Measurements from ENCODE around the gene C3orf70. TPM values are rescaled to one million over a fixed set of nuclear protein-coding genes. Genes with fewer than 3 reads are reported as not detected.

Gene C3orf70
- total RNA-seq, 1 donor from 2014 or later: 1.5 TPM

DNA sequence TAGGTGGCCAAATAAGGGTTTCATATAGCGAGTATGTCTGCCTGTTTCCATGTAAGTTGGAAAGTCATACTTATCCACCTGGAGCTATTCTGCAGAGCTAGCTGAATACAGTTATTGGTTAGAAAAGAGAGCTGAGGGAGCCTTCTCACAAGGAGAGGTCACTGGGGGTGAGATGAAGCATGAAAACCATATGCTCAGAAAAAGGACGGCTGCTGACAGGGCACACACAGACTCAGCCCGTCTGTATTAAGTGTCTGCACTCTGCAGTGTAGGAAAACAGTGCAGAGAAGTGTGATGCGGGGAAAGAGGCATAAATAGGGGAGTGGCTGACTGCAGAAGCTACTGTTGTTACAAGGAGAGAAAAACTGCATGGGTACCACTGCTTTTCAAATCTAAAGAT, 58.2 kb downstream of the C3orf70 start:
- DNase-seq: no peak
- ATAC-seq (ENCODE audit: poor library complexity): no peak
- intact Hi-C loops (cut with DNase I): no loop called here

GRCh38 chr3:185093116-185093515, 59.7 kb downstream of the C3orf70 start:
- intact Hi-C loops (cut with DNase I): no loop called here
- no peak for ATAC-seq (ENCODE audit: poor library complexity)
- no peak for DNase-seq

- intact Hi-C loops (cut with DNase I): no loop called here
- ATAC-seq (ENCODE audit: poor library complexity) (no peak), DNase-seq (no peak)
These were observed 62.0 kb downstream of the C3orf70 start for GRCh38 chr3:185090811-185091210.

GRCh38 chr3:185089751-185090150, 63.1 kb downstream of the C3orf70 start:
- DNase-seq (no peak), ATAC-seq (ENCODE audit: poor library complexity) (no peak)
- intact Hi-C loops (cut with DNase I): no loop called here

DNA sequence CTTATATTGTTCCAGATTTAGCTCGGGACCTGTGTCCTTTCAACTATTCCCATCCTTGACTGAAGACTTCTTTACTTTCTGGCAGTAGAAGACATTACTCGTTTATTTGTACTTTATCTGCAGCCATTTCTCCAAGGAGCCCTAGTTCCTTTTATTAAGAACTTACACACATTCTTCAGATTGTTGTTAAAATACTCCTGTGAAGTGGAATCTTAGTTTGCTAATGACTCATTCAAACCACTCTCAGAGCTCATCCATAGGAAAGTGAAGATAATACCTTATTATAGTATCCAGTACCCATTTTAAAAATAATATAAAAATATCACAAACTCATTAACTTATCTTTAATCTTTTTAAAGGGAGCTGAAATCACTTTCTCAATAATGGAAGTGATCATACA, 63.5 kb downstream of the C3orf70 start:
- ATAC-seq (ENCODE audit: poor library complexity) (no peak), DNase-seq (no peak)
- intact Hi-C loops (cut with DNase I): no loop called here

- DNase-seq: no peak
- ATAC-seq (ENCODE audit: poor library complexity): no peak
- intact Hi-C loops (cut with DNase I): no loop called here
These were observed 65.4 kb downstream of the C3orf70 start for GRCh38 chr3:185087419-185087818.

DNA sequence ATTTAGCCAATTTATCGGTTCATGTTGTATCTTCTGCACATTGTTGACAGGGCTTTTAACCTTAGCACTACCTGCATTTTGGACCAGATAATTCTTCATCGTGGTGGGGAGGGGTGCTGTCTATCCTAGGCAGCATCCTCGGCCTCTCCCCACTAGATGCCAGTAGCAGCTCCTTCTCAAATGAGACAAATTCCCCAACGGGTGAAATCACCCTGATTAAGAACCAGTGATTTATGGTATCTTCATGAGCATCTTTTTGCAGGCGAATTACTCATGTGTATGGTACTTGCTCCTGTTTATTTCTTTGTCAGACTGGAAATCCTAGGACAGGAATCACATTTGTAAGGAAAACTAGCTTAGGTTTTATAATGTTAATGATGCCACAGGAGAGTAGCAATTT, 68.0 kb downstream of the C3orf70 start:
- DNase-seq (no peak), ATAC-seq (ENCODE audit: poor library complexity) (no peak)
- intact Hi-C loops (cut with DNase I): no loop called here

DNA sequence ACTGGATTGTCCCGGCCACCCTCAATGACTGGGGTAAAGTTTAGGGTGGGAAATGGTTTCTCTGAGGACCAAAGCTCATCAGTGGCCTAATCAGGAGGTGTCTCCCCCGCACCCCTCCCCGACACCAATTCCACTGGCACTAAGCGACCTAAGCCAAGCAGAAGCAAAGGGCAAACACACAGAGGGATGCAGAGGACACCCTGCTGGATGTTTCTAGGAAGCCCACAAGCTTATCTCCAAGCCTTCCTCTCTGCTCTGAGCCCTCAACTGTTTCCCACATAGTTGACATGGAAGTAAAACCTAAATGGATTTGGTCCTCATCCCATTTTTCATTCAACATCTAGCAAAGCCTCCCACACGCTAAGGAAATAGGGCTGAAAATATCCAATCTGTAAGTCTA, 68.5 kb downstream of the C3orf70 start:
- intact Hi-C loops (cut with DNase I): no loop called here
- DNase-seq (no peak), ATAC-seq (ENCODE audit: poor library complexity) (no peak)

GRCh38 chr3:185082829-185083228, 70.0 kb downstream of the C3orf70 start:
- ATAC-seq (ENCODE audit: poor library complexity) (no peak), DNase-seq (no peak)
- intact Hi-C loops (cut with DNase I): no loop called here

DNA sequence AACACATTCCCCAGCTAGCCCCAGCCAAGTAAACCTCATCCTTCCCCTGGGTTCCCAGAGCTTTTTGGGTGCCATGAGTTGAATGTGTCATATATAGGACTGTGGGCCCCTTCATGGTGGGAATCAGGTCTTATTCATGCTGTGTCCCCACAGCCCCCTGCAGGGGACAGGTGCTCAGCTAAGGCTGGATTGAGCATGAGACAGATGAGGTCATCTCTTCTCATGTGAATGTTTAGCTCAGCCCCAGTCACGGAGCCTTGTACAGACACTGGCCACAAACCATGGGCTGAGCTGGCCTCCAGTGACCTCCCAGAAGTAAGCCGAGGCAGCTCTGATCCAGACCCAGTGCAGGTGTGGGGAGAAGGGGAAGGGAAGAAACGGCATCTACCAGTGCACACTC, 70.7 kb downstream of the C3orf70 start:
- intact Hi-C loops (cut with DNase I): no loop called here
- ATAC-seq (ENCODE audit: poor library complexity): no peak
- no peak for DNase-seq

DNA sequence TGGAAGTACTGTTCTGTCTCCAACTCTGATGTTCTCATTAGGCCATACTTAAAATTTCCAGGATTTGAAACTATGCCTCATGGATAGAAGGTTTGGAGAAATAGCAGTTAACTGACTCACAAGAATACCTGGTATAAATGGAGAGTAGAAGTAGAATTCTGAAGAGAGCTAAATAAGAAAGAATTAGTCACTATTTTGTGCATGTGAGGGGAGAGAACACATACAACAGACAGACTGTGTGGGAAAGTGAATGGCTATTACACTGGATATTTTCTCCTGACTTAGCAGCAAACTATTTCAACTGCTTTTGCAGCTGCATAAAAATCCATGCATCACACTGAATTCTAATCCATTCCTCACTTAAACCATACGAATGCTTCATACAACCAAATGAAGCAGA, 71.3 kb downstream of the C3orf70 start:
- ATAC-seq (ENCODE audit: poor library complexity): no peak
- intact Hi-C loops (cut with DNase I): no loop called here

DNA sequence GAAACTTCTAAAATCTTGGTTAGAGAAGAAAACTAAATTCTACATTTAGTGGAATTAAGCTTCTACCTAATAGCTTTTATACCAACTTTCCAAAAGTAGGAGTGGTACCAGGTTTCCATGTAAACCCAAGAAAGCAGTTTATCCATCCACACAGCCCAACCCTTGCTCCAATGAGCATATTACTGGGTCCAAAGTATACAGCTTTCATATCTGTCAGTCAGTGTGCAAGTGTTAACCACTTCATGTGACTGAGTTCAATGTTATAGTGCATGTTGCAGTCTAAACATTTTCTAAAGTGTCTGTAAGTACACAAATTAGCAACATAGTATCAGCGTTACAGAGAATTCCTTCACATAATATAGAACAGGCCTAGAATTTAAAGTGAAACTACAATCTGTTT, 73.2 kb downstream of the C3orf70 start:
- intact Hi-C loops (cut with DNase I): no loop called here
- ATAC-seq (ENCODE audit: poor library complexity) (no peak), DNase-seq (no peak)

More for the DNA sequence above, 71.3 kb downstream of the C3orf70 start:
- DNase-seq: no peak

- ATAC-seq (ENCODE audit: poor library complexity) (no peak), DNase-seq (no peak)
- intact Hi-C loops (cut with DNase I): no loop called here
These were observed 76.6 kb downstream of the C3orf70 start for GRCh38 chr3:185076219-185076618.

DNA sequence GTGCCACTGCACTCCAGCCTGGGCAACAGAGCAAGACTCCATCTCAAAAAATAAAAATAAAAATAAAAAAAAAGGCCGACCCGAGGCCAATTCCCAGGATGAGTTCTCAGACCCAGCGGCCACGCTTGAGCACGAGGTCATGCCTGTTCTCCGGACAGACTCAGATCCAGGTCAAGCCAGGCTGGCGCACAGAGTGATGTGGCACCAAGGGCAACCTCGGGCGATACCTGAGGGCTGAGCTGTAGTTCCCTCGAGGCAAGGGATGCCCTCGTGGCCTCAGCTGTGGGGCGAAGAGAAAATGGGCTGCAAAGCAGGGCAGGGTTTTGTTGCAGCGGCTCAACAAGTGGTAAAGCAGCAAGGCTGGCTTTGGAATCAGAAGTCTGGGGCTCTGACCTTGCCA, 77.3 kb downstream of the C3orf70 start:
- DNase-seq (no peak), ATAC-seq (ENCODE audit: poor library complexity) (no peak)
- intact Hi-C loops (cut with DNase I): no loop called here

- no peak for DNase-seq
- intact Hi-C loops (cut with DNase I): no loop called here
- no peak for ATAC-seq (ENCODE audit: poor library complexity)
These were observed 81.5 kb downstream of the C3orf70 start for GRCh38 chr3:185071287-185071800.

DNA sequence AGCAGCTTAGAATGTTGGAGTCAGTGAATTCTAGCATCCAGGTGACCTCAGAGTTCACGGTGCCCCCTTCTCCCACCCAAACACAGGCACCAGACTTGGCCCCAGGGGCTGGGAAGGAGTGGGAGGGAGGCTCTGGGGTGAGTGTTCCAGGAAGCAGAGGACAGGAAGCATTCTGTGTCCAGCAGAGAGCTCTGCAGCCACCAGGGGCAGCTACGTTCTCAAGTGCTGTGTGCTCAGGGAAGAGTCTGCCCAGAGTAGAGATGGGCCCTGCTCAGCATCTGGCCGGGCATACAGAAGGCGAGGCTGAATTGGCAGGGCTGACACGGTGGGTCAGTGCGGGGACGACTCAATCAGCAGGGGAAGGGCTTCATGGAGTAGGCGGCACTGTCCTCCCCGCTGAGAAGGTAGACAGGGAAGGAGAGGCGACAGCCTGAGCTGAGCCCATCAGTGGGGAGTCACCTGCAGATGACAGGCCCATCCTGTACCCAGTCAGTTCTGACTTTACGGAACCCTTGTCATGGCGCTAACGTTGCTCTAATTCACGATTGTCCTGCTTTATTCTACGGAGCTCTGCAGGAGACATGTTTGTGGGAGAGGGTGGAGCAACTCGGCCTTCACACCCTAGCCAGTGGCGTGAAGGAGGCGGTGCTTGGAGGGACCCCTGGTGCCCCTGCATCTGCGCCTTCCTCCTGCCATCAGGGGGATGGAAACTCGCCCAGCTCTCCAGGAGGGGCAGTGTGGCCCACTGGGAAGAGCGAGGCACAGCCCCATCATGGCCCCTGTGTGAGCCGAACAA, 82.2 kb downstream of the C3orf70 start:
- intact Hi-C loops (cut with DNase I): no loop called here
- DNase-seq: no peak
- peak; percentile 62 for ATAC-seq (ENCODE audit: poor library complexity)

DNA sequence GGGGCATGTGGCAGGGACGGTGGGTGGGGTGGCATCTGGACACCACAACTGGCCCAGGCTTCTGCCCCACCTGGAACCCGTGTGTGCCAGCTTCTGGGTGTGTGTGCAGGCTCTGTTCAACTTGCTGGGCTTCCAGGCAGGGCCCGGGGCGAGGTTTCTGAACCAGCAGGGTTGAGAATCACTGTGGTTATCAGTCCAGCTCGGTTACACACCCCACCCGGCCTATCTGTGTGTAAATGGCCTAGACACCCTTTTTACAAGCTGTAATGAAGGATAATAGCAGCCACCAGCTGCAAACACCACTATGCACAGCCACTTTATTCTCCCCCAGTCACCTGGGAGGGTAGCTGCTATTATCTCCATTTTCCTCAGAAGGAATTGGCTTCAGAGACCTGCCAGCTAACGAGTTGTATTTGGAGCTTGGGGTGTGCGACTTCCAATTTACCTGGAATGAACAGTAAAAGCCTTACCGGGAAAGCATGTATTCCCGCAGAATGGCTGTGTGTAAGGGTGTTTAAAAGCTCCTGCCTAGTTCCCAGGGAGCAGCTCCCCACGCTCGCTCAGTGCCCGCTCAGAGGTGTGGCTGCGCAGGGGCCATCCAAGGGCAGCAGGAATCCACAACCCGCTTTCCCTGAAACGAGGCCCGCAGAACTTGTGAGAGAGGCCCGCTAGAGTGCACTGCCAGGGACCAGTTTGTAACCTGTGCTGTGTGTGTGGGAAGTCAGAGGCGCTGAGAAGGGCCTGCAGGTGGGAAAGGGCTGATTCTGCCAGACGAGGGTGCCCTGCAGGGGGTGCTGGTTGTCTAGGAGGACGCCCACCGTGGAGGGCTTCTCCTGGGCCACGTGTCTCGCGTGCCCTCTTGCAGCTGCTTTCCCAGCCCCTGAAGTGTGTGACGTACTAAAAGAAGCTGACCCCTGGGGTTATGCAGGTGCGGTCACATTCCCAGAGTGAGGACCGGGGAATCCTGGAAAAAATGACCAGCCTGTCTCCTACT, 83.5 kb downstream of the C3orf70 start:
- no peak for DNase-seq
- ATAC-seq (ENCODE audit: poor library complexity): no peak
- intact Hi-C loops (cut with DNase I): no loop called here

- intact Hi-C loops (cut with DNase I): no loop called here
- DNase-seq: no peak
These were observed 85.7 kb downstream of the C3orf70 start for GRCh38 chr3:185067173-185067572.

DNA sequence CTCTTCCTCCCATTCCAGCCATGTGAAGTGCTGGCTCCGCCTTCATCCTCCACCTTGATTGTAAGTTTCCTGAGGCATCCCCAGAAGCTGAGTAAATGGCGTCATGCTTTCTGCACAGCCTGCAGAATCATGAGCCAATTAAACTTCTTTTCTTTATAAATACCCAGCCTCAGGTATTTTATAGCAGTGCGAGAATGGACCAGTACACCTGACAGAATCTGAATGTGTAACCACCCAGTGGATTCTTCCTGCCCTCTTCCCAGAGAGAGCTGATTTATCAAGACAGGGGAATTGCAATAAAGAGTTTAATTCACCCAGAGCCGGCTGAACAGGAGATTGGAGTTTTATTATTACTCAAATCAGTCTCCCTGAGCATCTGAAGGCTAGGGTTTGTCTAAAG, 86.6 kb downstream of the C3orf70 start:
- no peak for DNase-seq
- intact Hi-C loops (cut with DNase I): no loop called here
- ATAC-seq (ENCODE audit: poor library complexity): no peak

More at GRCh38 chr3:185067173-185067572, 85.7 kb downstream of the C3orf70 start:
- ATAC-seq (ENCODE audit: poor library complexity): no peak

DNA sequence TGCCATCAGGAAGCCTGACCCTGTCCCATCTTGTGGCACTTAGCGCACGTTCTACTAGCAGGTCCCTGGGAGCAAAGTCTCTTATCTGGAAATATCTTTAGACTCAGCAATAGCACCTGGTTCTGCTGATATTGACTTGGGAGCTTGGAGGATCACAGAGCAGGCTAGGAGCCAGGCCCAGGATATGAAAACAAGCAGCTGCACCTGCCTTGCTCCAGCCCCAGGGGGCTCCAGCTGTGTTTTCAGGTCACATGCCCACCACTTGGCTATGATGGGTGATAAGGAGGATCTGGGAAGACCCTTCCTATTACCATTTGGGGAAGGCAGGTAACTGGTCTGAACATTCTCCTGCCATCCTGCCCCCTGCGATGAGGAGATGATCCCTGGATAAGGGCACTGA, 87.8 kb downstream of the C3orf70 start:
- ATAC-seq (ENCODE audit: poor library complexity): no peak

More for the DNA sequence above, 87.8 kb downstream of the C3orf70 start:
- intact Hi-C loops (cut with DNase I): no loop called here
- no peak for DNase-seq
